RWPE1 (cell line): ENCODE measurements around the gene GPR52.

Experiments
- CTCF ChIA-PET: fragments of 350-600 bp; sonication (Branson Sonifier 250); formaldehyde crosslinking; extraction: SDS; loops from one replicate; lab custom pipeline; 2021; lab: Yijun Ruan, JAX
- POLR2A ChIA-PET: fragments of 400-600 bp; formaldehyde crosslinking; extraction: SDS; loops from one replicate; lab custom pipeline; 2020; ENCODE audit warnings: antibody characterized with exemption; ENCODE audit not compliant: low non-redundant PET; lab: Yijun Ruan, JAX
- DNase-seq: peaks from one replicate; pipeline ENCODE4 v3.0.0; 2012; ENCODE audit warnings: low spot score
- H3K27ac ChIP-seq: fragments of 450-650 bp; 2 replicates; pipeline ENCODE4 v1.5.1; 2017
- CTCF ChIP-seq: fragments of 450-650 bp; conservative IDR thresholded peaks from 2 replicates; pipeline ENCODE4 v1.5.1; 2017; ENCODE audit warnings: low read depth, mild to moderate bottlenecking

Gene GPR52

DNA sequence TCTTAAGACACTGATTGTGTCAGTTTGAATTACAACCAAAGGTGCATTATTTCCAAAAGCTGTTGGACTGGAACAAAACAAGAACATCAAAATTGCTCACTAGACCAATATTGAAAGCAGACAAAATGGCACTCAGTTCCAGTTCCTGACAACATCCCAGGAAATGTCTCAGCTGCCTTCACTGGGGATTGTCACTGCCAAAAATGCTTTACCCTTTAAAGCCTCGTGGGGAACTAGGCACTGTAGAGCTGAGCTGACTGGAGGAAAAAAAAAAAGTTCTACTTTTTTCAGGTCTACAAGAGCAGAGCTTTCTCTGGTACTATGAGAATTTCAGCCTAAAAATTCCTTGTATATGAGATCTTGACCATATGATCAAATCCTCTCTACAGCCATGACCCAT, 21.9 kb downstream of the GPR52 start:
- ChIA-PET CTCF (no interaction called here), POLR2A (interaction anchor here (0.6 kb wide), 1 partner anchor 307 kb away, joined by 3 read pairs; no protein-coding TSS in a partner anchor)
- no peak for DNase-seq
- no peak overlapping the region for H3K27ac ChIP-seq
- TF ChIP-seq CTCF, result no peak

- CTCF ChIA-PET, result no interaction called here
These were observed 31.5 kb downstream of the GPR52 start for GRCh38 chr1:174479281-174479680.

GRCh38 chr1:174480324-174480723, 32.6 kb downstream of the GPR52 start:
- DNase-seq, result no peak
- POLR2A ChIA-PET, result no interaction called here
- no peak for TF ChIP-seq CTCF
- H3K27ac ChIP-seq, result no peak overlapping the region
- CTCF ChIA-PET, result interaction anchor here (0.7 kb wide), 1 partner anchor 195 kb away, joined by 3 read pairs; no protein-coding TSS in a partner anchor

More at GRCh38 chr1:174479281-174479680, 31.5 kb downstream of the GPR52 start:
- DNase-seq, result no peak
- POLR2A ChIA-PET, result no interaction called here
- TF ChIP-seq CTCF, result no peak
- H3K27ac ChIP-seq, result no peak overlapping the region

DNA sequence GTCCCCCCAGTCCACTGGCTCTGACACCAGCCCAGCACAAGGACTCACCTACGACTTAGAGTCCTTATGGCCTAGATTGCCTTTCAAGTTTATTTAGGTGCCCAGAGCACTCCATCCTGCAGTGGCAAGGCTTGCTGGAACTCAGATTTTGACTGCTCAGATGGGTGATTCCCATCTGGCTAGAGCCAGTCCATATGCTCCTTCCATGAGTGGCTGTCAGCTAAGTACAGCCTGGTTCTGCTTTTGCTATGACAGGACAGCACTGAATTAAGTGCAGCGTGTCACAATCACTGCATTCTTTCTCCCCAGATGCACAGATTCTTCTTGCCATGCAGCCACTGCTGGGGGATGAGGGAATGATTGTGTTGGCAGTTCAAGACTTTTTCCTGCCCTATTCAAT, 43.8 kb downstream of the GPR52 start:
- ChIA-PET POLR2A (no interaction called here), CTCF (no interaction called here)
- H3K27ac ChIP-seq, result no peak overlapping the region
- no peak for DNase-seq
- no peak for TF ChIP-seq CTCF

- ChIA-PET POLR2A (no interaction called here), CTCF (interaction anchor here (0.6 kb wide), 2 partner anchors 193 to 1066 kb away, joined by 3 to 5 read pairs; no protein-coding TSS in a partner anchor)
- TF ChIP-seq CTCF, result no peak
- no peak for DNase-seq
- no peak overlapping the region for H3K27ac ChIP-seq
These were observed 49.7 kb downstream of the GPR52 start for GRCh38 chr1:174497478-174497877.
